Stimulated activated CD8-positive, alpha-beta memory T cell treated with anti-CD3 and anti-CD28 coated beads, Interleukin-12 subunit alpha, Interleukin-12 subunit beta, amount 100 ng/mL, for 24 hours (primary cell): ENCODE data around the gene KCNG2.

ENCODE experiments used
- DNase-seq: peaks from one replicate; pipeline ENCODE4 v3.0.0-alpha.2; 2020; ENCODE audit errors: extremely low read depth

Gene KCNG2

DNA sequence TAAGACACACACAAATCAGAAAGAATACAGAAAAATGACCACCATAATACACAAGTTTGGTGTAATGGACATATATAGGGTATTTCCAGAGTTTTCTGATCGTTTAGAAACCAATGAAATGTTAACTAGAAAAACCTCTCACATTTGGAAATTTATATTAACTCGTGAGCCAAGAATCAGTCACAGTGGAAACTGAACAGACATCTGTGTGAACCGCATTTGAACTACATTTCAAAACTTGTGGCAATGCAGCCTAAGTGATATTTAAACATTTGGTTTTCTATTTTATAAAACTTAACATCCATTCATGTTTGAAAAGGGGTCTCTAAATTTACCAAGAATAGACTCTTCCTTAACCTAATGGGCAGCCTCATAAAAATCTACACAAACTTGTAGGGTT is 29.0 kb upstream of the KCNG2 start:
- no peak for DNase-seq

- DNase-seq = no peak
Observed at GRCh38 chr18:79769698-79770500, 27.8 kb upstream of the KCNG2 start.

DNA sequence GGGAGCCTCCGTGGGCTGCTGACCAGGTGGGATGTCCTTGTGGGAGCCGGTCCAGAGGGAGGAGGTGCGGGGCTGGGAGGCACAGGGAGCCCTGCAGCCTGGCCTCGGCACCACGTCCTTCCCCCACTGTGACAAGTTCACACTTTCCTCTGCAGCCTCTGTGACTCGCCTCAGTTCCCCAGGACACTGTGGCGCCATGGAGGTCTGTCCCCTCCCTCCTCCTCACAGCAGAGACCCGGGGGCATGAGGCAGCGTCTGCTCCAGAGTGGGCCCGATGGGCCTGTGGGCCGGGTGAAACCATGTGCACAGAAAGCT is 27.3 kb upstream of the KCNG2 start:
- no peak for DNase-seq

- no peak for DNase-seq
Observed at GRCh38 chr18:79770826-79771225, 26.9 kb upstream of the KCNG2 start.

- no peak for DNase-seq
Observed at GRCh38 chr18:79771446-79772107, 26.2 kb upstream of the KCNG2 start.

DNA sequence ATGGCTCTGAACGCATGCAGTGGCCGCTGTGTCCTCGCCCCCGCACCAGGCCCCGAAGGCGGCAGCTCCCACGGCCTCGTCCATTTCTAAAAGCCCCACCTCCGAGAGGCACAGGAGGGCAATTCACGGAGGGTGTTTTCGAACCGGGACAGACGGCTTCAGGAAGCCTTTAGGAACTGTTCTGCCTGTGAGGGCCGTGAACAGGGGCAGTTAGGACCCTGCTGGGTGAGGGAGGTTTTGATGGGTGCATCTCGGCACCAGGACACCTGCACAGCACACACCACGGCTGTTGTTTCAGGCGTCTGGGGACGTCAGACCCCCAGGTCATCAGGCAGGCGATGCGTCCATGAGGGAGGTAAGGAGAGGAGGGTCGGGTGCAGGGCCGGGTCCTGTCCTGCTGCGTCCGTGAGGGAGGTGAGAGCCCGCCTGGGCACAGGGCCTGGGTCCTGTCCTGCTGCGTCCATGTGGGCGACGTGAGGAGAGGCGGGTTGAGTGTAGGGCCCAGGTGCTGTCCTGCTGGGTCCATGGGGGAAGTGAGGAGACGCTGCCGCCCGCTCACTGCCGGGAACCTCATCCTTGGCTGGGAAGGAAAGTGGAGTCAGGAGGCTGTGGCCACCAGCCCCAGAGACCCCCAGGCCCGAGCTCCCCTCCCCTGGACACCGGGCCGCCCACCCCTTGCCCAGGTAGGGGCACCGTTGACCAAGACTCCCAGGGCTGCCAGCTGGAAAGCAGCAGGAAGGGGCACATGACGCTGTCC is 25.5 kb upstream of the KCNG2 start:
- DNase-seq = no peak

GRCh38 chr18:79772865-79773696 is 24.7 kb upstream of the KCNG2 start:
- no peak for DNase-seq

DNA sequence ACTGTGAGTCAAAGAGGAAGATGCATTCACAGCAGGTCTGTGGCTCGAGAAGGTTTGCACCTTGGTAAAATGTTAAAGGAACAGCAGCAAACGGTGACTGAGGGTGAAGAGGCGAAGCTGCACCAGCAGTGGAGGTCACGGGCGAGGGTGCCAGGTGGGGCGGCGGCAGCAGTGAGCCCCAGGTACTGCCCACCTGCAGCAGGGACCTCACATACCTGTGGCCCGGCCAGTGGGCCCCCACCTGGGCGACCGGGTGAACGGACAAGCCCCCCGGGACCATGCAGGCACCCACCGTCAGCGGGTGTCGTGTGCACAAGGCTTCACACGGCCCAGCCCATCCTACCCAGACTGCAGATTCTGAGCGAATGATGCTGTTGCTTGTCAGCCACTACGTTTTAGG is 23.6 kb upstream of the KCNG2 start:
- no peak for DNase-seq

DNA sequence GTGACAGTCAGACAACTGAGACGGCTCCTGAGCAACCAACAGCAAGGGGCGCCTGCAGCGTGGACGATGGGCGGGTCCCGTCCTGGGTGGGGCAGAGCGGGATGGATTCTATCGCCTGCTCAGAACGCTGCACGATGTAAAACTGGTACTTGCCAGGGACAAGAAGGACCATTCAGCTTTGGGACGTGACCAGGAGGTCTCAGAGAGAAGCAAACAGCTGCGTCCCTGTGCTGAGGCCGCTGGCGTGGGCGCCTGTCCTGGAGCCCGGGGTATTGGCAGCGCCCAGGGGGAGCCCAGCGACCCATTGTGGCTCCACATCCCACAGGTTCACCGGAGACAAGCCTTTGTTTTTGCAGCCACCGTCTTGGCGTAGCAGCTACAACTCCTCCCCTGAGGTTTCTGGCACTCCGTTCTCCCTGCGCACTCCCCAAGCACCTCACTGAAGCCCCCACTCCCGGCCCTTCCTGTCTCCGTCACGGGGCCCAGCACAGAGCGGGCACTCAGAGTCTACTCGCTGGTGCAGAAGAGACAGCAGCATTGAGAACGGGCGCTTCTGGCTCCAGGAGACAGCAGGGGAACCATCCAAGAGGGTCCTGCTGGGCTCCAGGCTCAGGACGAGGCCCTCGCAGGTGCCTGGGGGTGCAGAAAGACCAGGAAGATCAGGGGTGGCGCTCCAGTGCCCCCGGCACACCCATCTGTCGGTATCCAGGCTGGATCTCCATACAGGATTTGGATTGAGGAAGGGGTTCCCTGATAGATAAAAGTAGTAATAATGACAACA is 22.1 kb upstream of the KCNG2 start:
- DNase-seq = no peak

DNA sequence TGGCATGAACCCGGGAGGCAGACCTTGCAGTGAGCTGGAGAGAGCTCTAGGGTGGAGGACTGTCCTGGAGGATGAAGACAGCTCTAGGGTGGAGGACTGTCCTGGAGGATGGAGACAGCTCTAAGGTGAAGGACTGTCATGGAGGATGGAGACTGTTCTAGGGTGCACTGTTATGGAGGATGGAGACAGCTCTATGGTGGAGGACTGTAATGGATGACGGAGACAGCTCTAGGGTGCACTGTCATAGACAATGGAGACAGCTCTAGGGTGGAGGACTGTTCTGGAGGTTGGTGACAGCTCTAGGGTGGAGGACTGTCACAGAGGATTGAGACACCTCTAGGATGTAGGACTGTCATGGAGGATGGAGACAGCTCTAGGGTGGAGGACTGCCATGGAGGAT is 21.1 kb upstream of the KCNG2 start:
- no peak for DNase-seq

DNA sequence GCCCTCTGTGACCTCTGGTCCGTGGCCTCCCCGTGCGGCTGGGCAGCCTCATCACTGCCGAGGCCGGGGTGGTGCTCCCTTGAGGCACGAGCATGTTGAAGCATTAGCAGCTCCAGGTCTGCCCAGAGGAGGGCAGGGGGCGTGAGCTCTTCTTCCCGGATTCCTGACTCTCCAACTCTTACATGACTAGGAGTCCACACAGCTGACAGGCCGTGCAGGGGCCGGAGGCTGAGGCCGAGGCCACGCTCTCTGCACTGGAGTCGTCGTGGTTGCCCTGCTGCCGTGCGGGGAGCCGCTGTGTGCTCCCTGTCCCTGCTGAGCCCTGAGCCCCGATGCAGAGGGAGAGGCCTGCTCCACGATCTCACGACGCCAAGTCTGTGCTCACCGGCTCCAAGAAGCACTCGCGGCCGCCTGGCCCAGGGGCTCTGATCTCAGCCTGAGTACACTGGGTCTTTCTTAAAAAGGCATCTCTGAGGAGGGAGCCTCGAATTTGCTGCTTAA is 19.4 kb upstream of the KCNG2 start:
- DNase-seq = no peak

DNA sequence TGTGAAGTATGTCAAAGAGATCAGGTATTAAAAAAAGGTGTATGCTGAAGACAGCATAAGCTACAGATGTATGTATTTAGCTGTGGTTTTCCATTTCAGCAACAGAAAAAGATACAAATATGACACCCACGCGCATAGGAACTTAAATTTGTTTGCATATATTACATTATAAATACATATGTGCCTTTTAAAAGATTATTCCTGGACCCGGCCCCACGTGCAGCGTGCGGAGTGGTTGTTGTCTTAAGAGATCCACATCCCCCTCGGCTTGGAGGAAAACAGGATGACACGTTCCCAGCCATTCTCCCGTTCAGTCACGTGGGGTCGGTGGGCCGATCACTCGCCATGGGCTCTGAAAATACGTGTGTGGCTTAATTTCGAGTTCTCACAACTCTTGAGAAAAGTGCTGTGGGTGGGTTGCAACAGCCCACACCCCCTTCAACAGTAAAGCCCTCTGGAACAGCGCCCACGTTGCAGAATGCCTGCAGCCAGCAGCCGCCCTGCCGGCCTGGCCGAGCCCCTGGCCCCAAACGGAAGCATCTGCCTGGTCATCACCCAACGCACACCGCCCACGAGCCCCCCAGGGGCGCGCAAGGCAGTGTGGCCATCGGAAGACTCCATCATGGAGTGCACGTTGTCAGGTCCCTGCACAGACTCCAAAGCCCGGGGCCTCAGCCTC is 18.6 kb upstream of the KCNG2 start:
- DNase-seq = no peak

DNA sequence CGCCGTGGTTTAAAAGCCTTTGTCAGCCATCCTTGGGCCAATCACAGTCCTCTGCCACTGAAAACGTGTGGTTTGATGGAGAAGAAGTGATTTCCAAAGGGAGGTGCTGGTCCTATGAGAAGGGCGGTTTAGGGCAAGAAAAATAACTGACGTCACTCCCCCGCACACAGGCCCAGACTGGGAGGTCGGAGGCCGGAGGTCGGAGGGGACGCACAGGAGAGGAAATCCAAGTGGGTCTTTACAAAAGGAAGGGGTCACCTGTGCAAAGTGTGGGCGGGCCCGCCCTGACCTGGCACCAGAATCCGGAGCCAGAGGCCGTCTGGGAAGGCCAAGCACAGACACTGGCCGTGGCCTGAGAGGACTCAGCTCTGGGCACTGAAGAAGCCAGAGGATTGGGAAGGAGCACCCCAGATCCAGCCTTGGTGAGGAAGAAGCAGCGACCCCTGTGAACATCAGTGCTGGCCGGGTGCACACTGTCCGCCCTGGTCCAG is 18.0 kb upstream of the KCNG2 start:
- no peak for DNase-seq

DNA sequence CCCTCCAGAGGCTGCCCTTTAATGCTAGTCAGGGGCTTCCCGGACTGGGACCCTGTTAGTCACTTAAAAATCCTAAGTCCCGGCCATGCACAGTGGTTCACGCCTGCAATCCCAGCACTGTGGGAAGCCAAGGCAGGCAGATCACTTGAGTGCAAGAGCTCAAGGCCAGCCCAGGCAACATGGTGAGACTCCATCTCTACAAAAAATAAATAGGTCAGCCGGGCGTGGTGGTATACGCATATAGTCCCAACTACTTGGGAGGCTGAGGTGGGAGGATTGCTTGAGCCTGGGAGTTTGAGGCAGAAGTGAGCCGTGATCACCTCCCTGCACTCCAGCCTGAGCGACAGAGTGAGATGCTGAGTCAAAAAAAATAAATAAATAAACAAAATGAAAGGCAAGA is 17.2 kb upstream of the KCNG2 start:
- DNase-seq = no peak

GRCh38 chr18:79781331-79781941 is 16.3 kb upstream of the KCNG2 start:
- no peak for DNase-seq

DNA sequence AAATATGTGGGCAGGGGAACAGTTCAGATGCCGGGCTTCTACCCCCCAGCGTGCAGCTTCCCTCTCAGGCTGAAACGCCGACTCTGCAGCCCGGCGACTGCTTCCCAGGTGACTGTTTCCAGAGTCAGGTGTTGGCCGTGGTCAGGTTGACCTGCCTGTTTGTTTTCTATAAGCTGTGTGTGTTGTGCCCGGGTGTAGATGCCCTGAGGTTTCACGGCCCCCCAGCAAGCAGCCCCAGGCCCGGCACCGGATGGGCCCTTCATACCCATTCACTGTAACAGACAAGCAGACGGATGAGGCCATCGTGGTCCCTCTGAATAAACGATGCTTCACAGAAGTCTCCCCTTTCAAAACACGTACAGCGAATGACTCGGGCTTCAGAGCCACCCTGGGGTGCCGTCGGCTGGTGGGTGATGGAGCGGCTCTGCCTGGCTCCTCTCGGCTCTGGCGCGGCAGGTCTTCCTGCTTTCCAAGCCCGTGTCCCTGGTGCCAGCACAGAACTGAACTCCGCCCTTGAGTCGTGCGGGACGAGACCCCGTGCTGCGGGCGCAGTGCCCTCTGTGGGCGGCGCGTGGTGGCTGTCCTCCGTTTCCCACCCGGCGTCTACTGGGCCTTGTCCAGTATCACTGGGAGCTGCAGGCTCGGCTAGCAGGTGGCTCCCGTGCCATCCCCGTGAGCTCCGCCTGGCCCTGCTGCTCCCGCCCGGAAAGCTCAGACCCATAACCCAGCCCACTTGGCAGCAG is 15.0 kb upstream of the KCNG2 start:
- DNase-seq = no peak

GRCh38 chr18:79784071-79784913 is 13.4 kb upstream of the KCNG2 start:
- DNase-seq = no peak
